NCI-H82 (cell line): ENCODE measurements around the gene ZG16.
"Not testable (repeated sequence)": the region's sequence is repeated elsewhere in the genome, so short reads cannot be mapped to it uniquely, and the experiment has no call there.

Experiments
- DNase-seq: peaks from one replicate; lab custom pipeline; 2025; lab: John Stamatoyannopoulos, UW

Gene ZG16

GRCh38 chr16:29748760-29749149, 29.3 kb upstream of the ZG16 start:
- not testable (repeated sequence) for DNase-seq

- DNase-seq = no peak
Observed at GRCh38 chr16:29753516-29753915, 24.5 kb upstream of the ZG16 start.

- no peak for DNase-seq
Observed at GRCh38 chr16:29756654-29757053, 21.4 kb upstream of the ZG16 start.

GRCh38 chr16:29757086-29757485, 21.0 kb upstream of the ZG16 start:
- not testable (repeated sequence) for DNase-seq

GRCh38 chr16:29757950-29758466, 20.0 kb upstream of the ZG16 start:
- no peak for DNase-seq

- no peak for DNase-seq
Observed at GRCh38 chr16:29760567-29761279, 17.3 kb upstream of the ZG16 start.

- not testable (repeated sequence) for DNase-seq
Observed at GRCh38 chr16:29761280-29761651, 16.8 kb upstream of the ZG16 start.

GRCh38 chr16:29761882-29762281, 16.2 kb upstream of the ZG16 start:
- no peak for DNase-seq

- no peak for DNase-seq
Observed at GRCh38 chr16:29763326-29763725, 14.7 kb upstream of the ZG16 start.

GRCh38 chr16:29765167-29766032, 12.7 kb upstream of the ZG16 start:
- no peak for DNase-seq

GRCh38 chr16:29766571-29766970, 11.5 kb upstream of the ZG16 start:
- no peak for DNase-seq

- DNase-seq = no peak
Observed at GRCh38 chr16:29767062-29767461, 11.0 kb upstream of the ZG16 start.

GRCh38 chr16:29769507-29769906, 8.5 kb upstream of the ZG16 start:
- no peak for DNase-seq

GRCh38 chr16:29770250-29770929, 7.7 kb upstream of the ZG16 start:
- no peak for DNase-seq

- not testable (repeated sequence) for DNase-seq
Observed at GRCh38 chr16:29772330-29772729, 5.7 kb upstream of the ZG16 start.

GRCh38 chr16:29774730-29775129, 3.3 kb upstream of the ZG16 start:
- no peak for DNase-seq

- no peak for DNase-seq
Observed at GRCh38 chr16:29775742-29776408, 2.2 kb upstream of the ZG16 start.

GRCh38 chr16:29779474-29779873, 1.4 kb downstream of the ZG16 start:
- no peak for DNase-seq

GRCh38 chr16:29783094-29783953, 5.3 kb downstream of the ZG16 start:
- DNase-seq = not testable (repeated sequence)

GRCh38 chr16:29784157-29784556, 6.1 kb downstream of the ZG16 start:
- no peak for DNase-seq

- no peak for DNase-seq
Observed at GRCh38 chr16:29784901-29785500, 6.9 kb downstream of the ZG16 start.
